ENCODE measurements around the gene ANKRD36C.
A peak's percentile ranks its signal among the peaks of the same experiment; 100 is the strongest.
"Not testable (repeated sequence)": the region's sequence is repeated elsewhere in the genome, so short reads cannot be mapped to it uniquely, and the experiment has no call there.

The ANKRD36C gene

GRCh38 chr2:95991351-95992094 is at the start of gene ANKRD36C:
Gene ANKRD36C (minus strand): TSS chr2:95991824. CDS start chr2:95991708, 116 bp downstream.
- DNase-seq (ENCODE audit: low read depth in 3 of 3, low spot score in 1 of 3) = peak in 1 of 3 donors; percentile 12

- not testable (repeated sequence) for DNase-seq (ENCODE audit: low read depth in 3 of 3, low spot score in 1 of 3)
Measured at GRCh38 chr2:96035554-96035953, 43.9 kb upstream of the ANKRD36C start.

GRCh38 chr2:96034792-96035191 is 43.2 kb upstream of the ANKRD36C start, which contains the start of gene GPAT2:
Gene GPAT2 (minus strand): TSS chr2:96034916. CDS start chr2:96032359, 2,557 bp downstream.
- not testable (repeated sequence) for DNase-seq (ENCODE audit: low read depth in 3 of 3, low spot score in 1 of 3)

GRCh38 chr2:96033997-96034396 is 42.4 kb upstream of the ANKRD36C start:
- not testable (repeated sequence) for DNase-seq (ENCODE audit: low read depth in 3 of 3, low spot score in 1 of 3)

GRCh38 chr2:96027725-96028325 is 36.2 kb upstream of the ANKRD36C start:
- DNase-seq (ENCODE audit: low read depth in 3 of 3, low spot score in 1 of 3) = not testable (repeated sequence)

GRCh38 chr2:96025755-96026154 is 34.1 kb upstream of the ANKRD36C start:
- DNase-seq (ENCODE audit: low read depth in 3 of 3, low spot score in 1 of 3) = not testable (repeated sequence)

- no peak for DNase-seq (ENCODE audit: low read depth in 3 of 3, low spot score in 1 of 3)
Measured at GRCh38 chr2:96025194-96025492, 33.5 kb upstream of the ANKRD36C start.

GRCh38 chr2:96024336-96025193 is 32.9 kb upstream of the ANKRD36C start:
- DNase-seq (ENCODE audit: low read depth in 3 of 3, low spot score in 1 of 3) = no peak

- DNase-seq (ENCODE audit: low read depth in 3 of 3, low spot score in 1 of 3) = not testable (repeated sequence)
Measured at GRCh38 chr2:96023701-96024100, 32.1 kb upstream of the ANKRD36C start.

- peak; percentile 21 to 54 (median 45) for DNase-seq (ENCODE audit: low read depth in 3 of 3, low spot score in 1 of 3)
Measured at GRCh38 chr2:96022701-96023447, 31.2 kb upstream of the ANKRD36C start.

- not testable (repeated sequence) for DNase-seq (ENCODE audit: low read depth in 3 of 3, low spot score in 1 of 3)
Measured at GRCh38 chr2:96022126-96022525, 30.5 kb upstream of the ANKRD36C start.

- DNase-seq (ENCODE audit: low read depth in 3 of 3, low spot score in 1 of 3) = not testable (repeated sequence)
Measured at GRCh38 chr2:96021142-96021541, 29.5 kb upstream of the ANKRD36C start.

GRCh38 chr2:96019909-96020590 is 28.4 kb upstream of the ANKRD36C start:
- not testable (repeated sequence) for DNase-seq (ENCODE audit: low read depth in 3 of 3, low spot score in 1 of 3)

- DNase-seq (ENCODE audit: low read depth in 3 of 3, low spot score in 1 of 3) = not testable (repeated sequence)
Measured at GRCh38 chr2:96016321-96016720, 24.7 kb upstream of the ANKRD36C start.

- DNase-seq (ENCODE audit: low read depth in 3 of 3, low spot score in 1 of 3) = not testable (repeated sequence)
Measured at GRCh38 chr2:96012792-96013264, 21.2 kb upstream of the ANKRD36C start.

- DNase-seq (ENCODE audit: low read depth in 3 of 3, low spot score in 1 of 3) = not testable (repeated sequence)
Measured at GRCh38 chr2:96012086-96012791, 20.6 kb upstream of the ANKRD36C start.

- not testable (repeated sequence) for DNase-seq (ENCODE audit: low read depth in 3 of 3, low spot score in 1 of 3)
Measured at GRCh38 chr2:96011129-96011455, 19.5 kb upstream of the ANKRD36C start.

- peak; percentile 87 to 94 (median 91) for DNase-seq (ENCODE audit: low read depth in 3 of 3, low spot score in 1 of 3)
Measured at GRCh38 chr2:96010320-96011128, 18.9 kb upstream of the ANKRD36C start.

- not testable (repeated sequence) for DNase-seq (ENCODE audit: low read depth in 3 of 3, low spot score in 1 of 3)
Measured at GRCh38 chr2:96009833-96010232, 18.2 kb upstream of the ANKRD36C start.
